Mucosa of stomach (tissue), 1 donor: Measurements from ENCODE around the gene OAF.

Source experiments
- H3K27me3 ChIP-seq: one replicate; pipeline ENCODE4 v1.7.0; 2013; ENCODE audit warnings: mild to moderate bottlenecking, low read length; ENCODE audit not compliant: control insufficient read depth, insufficient read depth
- H3K36me3 ChIP-seq: one replicate; pipeline ENCODE4 v1.7.0; 2013; ENCODE audit warnings: low read length; ENCODE audit not compliant: control insufficient read depth, insufficient read depth
- H3K4me1 ChIP-seq: one replicate; pipeline ENCODE4 v1.7.0; 2013; ENCODE audit warnings: mild to moderate bottlenecking, low read length; ENCODE audit not compliant: control insufficient read depth, insufficient read depth
- H3K4me3 ChIP-seq: one replicate; pipeline ENCODE4 v1.7.0; 2013; ENCODE audit warnings: low read length
- H3K9ac ChIP-seq: one replicate; pipeline ENCODE4 v1.7.0; 2013; ENCODE audit warnings: mild to moderate bottlenecking, low read length, moderate library complexity
- H3K9me3 ChIP-seq: one replicate; pipeline ENCODE4 v1.7.0; 2013; ENCODE audit warnings: mild to moderate bottlenecking, low read length, moderate library complexity; ENCODE audit not compliant: control insufficient read depth
- donor health status: Pancreatic carcinoma.

The OAF gene

DNA sequence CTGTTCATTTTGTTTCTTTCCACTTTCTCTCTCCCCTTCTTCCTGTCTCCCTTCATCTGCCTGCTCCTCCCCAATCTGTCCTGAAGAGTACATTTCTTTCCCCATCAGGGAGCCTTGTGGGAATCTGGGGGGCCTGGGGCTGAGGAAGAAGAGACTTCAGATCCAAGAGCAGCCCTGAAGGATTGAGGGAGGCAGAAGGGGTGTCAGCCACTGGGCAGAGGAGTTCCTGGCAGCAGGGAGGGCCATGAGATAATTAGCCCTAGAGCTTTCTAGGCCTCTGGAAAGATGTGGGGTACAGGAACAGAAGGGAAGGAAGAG is 24.4 kb upstream of the OAF start:
- Histone ChIP-seq H3K9ac (peak overlapping the region; percentile 36), H3K4me1 (peaks cover 71% of the 10 kb centered on the region), H3K27me3 (no peaks in the 10 kb centered on the region), H3K36me3 (no peaks in the 10 kb centered on the region), H3K9me3 (no peaks in the 10 kb centered on the region), H3K4me3 (no peak overlapping the region)

DNA sequence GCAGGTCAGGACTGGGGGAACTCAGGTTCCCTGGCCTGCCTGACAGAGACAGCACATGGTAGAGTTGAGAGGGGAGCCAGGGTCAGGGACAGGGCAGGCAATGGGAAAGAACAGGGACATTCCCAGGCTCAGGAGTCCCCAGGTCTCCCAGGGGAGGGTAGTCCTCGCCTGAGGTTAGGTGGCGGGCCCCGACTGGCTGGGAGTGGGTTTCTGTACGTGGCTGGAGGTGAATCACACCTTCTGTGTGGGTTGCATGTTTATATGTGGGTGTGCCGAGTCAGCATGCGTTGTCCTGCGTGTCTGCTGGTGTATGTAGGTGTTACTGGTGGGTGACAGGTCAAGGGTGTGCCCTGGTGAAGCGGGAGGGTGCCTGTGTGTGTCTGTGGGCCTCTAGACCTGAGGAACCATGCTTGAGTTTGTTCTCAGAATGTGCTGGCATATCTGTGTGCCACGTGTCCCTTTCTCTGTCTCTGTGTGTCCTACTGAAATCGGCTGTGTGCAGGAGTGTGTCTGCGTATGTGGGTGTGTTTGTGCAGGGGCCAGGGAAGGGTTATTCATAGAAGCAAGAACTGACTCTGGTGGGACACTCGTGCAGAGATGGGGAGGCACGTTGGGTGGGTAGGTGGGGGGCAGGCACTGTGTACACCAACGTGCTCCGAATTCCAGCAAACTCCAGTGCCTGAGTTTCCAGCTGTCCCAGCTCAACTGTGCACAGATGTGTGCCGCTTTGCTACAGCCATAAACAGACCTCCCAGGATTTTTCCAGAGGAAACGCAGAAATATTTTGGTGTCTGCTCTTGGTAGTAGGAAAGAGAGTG is 23.8 kb upstream of the OAF start:
- H3K4me3 ChIP-seq, result no peak overlapping the region
- no peaks in the 10 kb centered on the region for H3K27me3 ChIP-seq
- peak overlapping the region; percentile 36 for H3K9ac ChIP-seq
- H3K9me3 ChIP-seq, result no peaks in the 10 kb centered on the region
- peaks cover 71% of the 10 kb centered on the region for H3K4me1 ChIP-seq
- H3K36me3 ChIP-seq, result no peaks in the 10 kb centered on the region

DNA sequence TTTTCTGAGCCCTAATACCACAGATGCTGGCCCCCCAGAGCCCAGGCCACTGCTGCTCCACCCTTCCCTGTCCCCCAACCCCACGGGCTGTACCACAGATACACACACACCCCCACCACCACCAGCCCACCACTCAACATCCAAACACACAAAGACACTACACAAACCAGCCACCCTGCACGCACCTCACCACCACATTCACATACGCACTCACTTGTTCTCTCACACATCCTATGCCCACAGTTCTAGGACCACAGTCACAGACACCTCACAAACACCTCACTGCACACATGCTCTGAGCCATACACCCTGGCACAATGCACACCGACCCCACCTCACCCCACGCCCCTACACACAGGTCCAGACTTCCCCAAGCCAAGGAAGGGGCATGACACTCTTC is 22.5 kb upstream of the OAF start:
- H3K9ac ChIP-seq, result no peak overlapping the region
- no peaks in the 10 kb centered on the region for H3K36me3 ChIP-seq
- H3K9me3 ChIP-seq, result no peaks in the 10 kb centered on the region
- H3K4me1 ChIP-seq, result peaks cover 59% of the 10 kb centered on the region
- no peak overlapping the region for H3K4me3 ChIP-seq
- no peaks in the 10 kb centered on the region for H3K27me3 ChIP-seq

DNA sequence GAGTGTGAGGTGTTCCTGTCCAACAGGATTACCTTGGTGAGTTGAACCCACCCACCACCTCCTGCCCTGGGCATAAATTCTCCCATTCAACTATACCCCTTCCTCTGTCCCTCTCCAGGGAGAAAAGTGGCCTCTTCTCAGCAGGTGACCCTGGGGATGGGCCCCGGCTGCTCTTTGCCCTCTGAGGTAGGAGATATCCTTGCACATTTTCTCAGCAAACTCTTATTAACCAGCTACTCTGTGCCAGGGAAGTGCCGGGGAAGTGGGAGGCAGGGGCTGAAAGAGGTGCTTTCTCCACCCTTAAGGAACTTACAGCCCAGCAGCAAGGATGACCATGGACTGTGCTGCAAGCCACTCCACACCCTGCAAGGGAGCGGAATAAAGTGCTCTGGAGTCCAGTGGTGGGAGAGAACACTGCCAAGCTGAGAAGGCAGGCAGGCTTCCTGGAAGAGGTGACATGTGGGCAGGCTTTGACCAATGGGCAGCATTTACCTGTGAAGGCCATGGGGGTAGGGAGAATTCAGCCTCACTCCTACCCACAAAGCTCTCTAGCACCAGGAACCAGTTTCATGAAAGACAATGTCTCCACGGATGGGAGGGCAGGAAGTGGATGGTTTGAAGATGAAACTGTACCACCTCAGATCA is 21.9 kb upstream of the OAF start:
- no peaks in the 10 kb centered on the region for H3K27me3 ChIP-seq
- no peak overlapping the region for H3K9ac ChIP-seq
- H3K36me3 ChIP-seq, result no peaks in the 10 kb centered on the region
- H3K4me1 ChIP-seq, result peaks cover 59% of the 10 kb centered on the region
- no peaks in the 10 kb centered on the region for H3K9me3 ChIP-seq
- no peak overlapping the region for H3K4me3 ChIP-seq

DNA sequence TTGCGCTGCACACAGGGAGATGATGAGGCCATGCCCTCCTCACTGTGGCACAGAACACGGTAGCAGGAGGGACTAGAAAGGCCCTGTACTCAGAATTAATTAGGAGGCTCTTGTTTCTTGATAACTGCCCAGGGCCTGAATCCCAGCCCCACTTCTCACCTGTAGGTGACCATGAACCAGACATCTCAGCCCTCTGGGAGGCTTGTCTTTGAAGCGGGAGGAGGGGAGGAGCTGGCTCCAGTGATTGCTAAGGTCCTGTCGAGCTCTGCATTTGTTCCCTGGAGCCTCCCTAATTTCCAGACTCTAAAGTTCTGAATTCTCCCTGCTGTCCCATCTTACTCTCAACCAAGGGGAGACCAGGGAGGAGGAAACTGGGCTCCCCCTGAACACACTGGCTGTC is 19.8 kb upstream of the OAF start:
- no peak overlapping the region for H3K9ac ChIP-seq
- H3K4me1 ChIP-seq, result peaks cover 40% of the 10 kb centered on the region
- H3K4me3 ChIP-seq, result no peak overlapping the region
- no peaks in the 10 kb centered on the region for H3K9me3 ChIP-seq
- no peaks in the 10 kb centered on the region for H3K36me3 ChIP-seq
- no peaks in the 10 kb centered on the region for H3K27me3 ChIP-seq

DNA sequence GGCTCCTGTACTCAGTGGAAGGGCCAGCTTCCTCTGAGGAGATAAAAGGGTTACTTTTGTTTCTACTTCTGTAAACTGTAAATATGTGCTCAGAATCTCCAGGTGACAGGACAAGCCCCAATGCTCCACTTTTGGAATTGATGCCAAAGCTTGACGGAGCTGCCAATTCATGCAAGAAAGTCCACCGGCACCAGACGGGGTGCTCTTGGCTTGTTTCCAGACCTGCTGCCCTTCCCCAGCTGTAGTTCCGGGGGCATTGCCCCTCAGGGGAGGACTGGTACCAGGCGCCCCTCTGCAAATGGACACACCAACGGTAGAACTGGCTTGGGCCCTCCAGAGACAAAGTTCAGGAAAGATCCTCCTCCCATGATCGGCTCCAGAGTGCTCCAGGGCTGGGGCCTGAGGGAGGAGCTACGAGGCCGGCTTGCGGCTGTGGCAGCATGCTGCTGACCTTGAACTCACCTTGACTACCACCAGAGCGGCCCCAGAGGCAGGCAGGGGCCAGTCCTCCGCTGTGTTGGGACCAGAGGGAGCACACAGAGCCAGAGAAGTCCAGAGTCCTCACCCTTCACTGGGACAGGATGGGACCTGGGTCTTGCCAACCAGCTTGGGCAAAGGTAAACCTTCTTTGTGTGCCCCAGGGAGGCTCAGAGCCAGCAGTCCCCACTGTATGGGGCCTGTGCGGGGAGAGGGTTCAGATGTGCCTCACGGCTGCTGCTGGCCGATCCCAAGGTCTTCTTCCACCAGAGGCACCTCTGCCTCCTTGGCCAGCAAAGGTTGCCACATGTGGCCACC is 17.8 kb upstream of the OAF start:
- no peak overlapping the region for H3K9ac ChIP-seq
- no peak overlapping the region for H3K4me3 ChIP-seq
- peaks cover 5% of the 10 kb centered on the region for H3K27me3 ChIP-seq
- H3K4me1 ChIP-seq, result peaks cover 20% of the 10 kb centered on the region
- no peaks in the 10 kb centered on the region for H3K36me3 ChIP-seq
- no peaks in the 10 kb centered on the region for H3K9me3 ChIP-seq

DNA sequence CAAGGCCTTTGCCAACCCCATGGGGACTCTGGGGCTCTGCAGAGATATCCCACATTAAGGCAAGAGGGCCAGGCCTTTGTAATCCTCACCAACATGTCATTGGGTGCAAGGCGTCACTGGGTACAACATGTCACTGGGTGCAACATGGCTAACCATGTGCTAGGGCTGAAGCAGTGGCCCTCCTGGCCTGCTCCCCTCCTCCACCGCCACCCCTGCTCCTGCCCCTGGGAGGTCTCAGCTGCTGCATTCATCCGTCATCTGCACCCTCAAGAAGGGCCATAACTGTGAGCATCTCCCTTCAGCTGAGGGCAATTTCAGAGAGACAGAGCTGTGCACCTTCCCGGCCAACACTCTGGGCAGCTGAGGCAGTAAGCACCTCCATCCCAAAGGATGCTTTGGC is 16.7 kb upstream of the OAF start:
- Histone ChIP-seq H3K9me3 (no peaks in the 10 kb centered on the region), H3K9ac (no peak overlapping the region), H3K4me3 (no peak overlapping the region), H3K4me1 (peaks cover 11% of the 10 kb centered on the region), H3K36me3 (no peaks in the 10 kb centered on the region), H3K27me3 (peaks cover 5% of the 10 kb centered on the region)

DNA sequence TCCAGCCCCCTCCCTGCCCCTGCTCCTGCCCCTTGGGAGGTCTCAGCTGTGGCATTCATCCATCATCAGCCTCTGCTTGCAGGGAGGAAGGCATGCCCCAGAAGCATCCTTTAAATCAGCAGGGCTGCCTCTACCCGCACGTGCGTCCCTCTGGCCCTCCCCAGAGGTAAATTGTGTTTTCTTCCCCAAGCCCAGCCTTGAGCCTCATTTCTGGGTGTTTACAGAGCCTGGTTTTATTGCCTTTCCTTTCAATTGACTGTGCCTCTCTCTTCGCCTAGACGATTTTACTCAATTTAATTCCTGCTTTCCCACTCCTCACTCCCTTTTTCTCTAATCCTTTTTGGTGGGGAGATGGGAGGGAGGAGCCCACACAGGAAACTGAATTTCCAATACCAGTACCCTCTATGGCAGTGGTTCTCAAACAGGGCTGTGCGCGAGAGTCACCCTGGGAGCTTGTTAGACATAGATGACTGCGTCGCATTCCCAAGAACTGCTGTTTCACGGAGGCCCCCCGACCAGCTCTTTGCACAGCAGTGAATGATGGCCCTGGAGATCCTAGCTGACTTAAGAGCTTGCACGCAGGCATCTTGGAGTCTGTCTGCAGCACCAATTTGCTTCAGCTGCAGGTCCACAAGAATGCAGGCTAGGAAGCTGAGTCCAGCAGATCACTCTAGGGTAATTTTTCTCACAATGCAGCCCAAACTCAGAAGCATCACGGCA is 15.1 kb upstream of the OAF start:
- Histone ChIP-seq H3K9ac (no peak overlapping the region), H3K4me3 (no peak overlapping the region), H3K36me3 (no peaks in the 10 kb centered on the region), H3K9me3 (no peaks in the 10 kb centered on the region), H3K4me1 (no peaks in the 10 kb centered on the region), H3K27me3 (peaks cover 5% of the 10 kb centered on the region)

DNA sequence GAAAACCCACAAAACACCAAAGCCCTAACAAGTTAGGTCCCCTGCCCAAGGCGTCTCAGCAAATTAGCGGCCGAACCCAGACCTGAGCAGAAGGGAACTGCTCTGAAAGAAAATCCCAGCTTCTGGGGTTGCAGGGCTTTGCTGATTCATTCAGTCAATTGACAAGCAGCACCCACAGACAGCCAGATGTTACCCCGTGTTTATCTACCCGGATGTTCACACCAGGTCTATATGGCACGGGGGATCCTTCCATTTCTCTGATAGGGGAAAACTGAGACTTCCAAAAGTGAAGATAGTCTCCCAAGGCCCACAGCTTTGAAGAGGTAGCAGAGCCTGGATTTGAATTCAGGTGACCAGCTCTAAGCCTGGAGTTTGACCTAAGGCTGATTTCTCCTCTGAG is 14.0 kb upstream of the OAF start:
- H3K9ac ChIP-seq, result no peak overlapping the region
- no peaks in the 10 kb centered on the region for H3K9me3 ChIP-seq
- H3K4me1 ChIP-seq, result no peaks in the 10 kb centered on the region
- peaks cover 5% of the 10 kb centered on the region for H3K27me3 ChIP-seq
- no peaks in the 10 kb centered on the region for H3K36me3 ChIP-seq
- no peak overlapping the region for H3K4me3 ChIP-seq

DNA sequence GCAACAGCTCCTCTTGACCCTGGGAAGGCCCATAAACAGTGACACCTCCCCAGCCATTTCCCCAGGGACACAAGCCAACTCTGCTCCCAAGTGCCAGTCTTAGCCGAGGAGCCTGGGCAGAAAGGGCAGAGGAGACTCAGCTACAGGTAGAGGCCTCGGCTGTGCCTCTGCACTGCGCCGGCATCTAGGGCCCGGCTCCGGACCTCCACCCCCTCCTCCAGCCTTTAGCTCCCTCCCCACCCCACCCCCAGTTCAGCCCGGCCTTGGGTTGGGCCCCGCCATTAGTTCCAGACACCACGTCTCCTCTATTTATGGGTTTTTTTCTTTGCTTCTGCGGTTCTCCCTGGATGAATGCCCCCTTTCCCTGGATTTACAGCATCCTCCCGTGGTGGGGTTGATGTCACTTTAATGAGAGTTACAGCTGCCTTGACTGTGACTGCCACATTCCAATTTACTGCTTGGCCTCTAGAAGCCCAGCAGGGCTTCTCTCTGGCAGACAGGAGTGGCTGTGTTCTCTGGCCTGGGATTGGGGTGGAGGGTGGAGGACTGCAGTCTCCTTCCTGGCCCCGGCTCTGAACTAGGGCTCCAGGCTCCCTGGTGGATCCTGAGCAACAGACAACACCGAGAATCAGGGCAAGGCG is 13.5 kb upstream of the OAF start:
- Histone ChIP-seq H3K4me3 (no peak overlapping the region), H3K4me1 (no peaks in the 10 kb centered on the region), H3K9ac (no peak overlapping the region), H3K27me3 (peaks cover 5% of the 10 kb centered on the region), H3K9me3 (no peaks in the 10 kb centered on the region), H3K36me3 (no peaks in the 10 kb centered on the region)

DNA sequence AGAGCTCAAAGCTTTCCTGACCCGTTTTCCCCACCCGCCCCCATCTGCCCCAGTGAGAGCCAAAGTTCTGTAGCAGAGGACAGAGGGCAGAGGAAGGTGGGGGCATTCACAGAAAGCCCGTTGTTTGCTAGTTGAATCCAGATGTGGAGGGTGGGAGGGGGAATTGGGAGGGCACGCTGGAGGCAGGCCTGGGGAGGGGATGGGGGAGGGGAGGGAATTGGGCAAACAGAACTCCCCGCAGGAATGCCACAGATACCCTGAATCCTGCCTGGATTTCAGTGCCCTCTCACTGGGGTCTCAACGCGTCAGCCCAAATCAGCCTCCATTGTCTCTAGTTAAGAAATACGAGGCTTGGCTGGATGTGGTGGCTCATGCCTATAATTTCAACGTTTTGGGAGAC is 12.9 kb upstream of the OAF start:
- peaks cover 5% of the 10 kb centered on the region for H3K27me3 ChIP-seq
- H3K9me3 ChIP-seq, result no peaks in the 10 kb centered on the region
- no peaks in the 10 kb centered on the region for H3K4me1 ChIP-seq
- no peak overlapping the region for H3K4me3 ChIP-seq
- no peaks in the 10 kb centered on the region for H3K36me3 ChIP-seq
- H3K9ac ChIP-seq, result no peak overlapping the region
